Activated T-cell treated with anti-CD3 and anti-CD28 coated beads for 4 hours (primary cell): ENCODE measurements around the gene THADA.

ENCODE experiments used
- DNase-seq: peaks from one replicate; pipeline ENCODE4 v3.0.0-alpha.2; 2020

THADA gene

GRCh38 chr2:43435746-43436145 is 160.1 kb downstream of the THADA start:
- DNase-seq, result no peak

GRCh38 chr2:43430489-43430888 is 165.3 kb downstream of the THADA start:
- no peak for DNase-seq

- DNase-seq, result no peak
Measured at GRCh38 chr2:43429369-43429768, 166.5 kb downstream of the THADA start.

- no peak for DNase-seq
Measured at GRCh38 chr2:43427032-43427424, 168.8 kb downstream of the THADA start.

- peak; percentile 32 for DNase-seq
Measured at GRCh38 chr2:43426305-43427031, 169.4 kb downstream of the THADA start.

GRCh38 chr2:43425659-43426058 is 170.2 kb downstream of the THADA start:
- no peak for DNase-seq

GRCh38 chr2:43424262-43425207 is 171.3 kb downstream of the THADA start:
- no peak for DNase-seq

GRCh38 chr2:43423941-43424261 is 171.9 kb downstream of the THADA start:
- no peak for DNase-seq

GRCh38 chr2:43421194-43421593 is 174.6 kb downstream of the THADA start:
- no peak for DNase-seq

- no peak for DNase-seq
Measured at GRCh38 chr2:43420389-43420801, 175.4 kb downstream of the THADA start.

GRCh38 chr2:43419876-43420275 is 176.0 kb downstream of the THADA start:
- DNase-seq, result no peak

GRCh38 chr2:43419243-43419642 is 176.6 kb downstream of the THADA start:
- no peak for DNase-seq

GRCh38 chr2:43418680-43419079 is 177.2 kb downstream of the THADA start:
- DNase-seq, result no peak

- DNase-seq, result no peak
Measured at GRCh38 chr2:43417300-43417699, 178.5 kb downstream of the THADA start.

- DNase-seq, result no peak
Measured at GRCh38 chr2:43415592-43415991, 180.2 kb downstream of the THADA start.

GRCh38 chr2:43414586-43415135 is 181.2 kb downstream of the THADA start:
- no peak for DNase-seq

- no peak for DNase-seq
Measured at GRCh38 chr2:43414033-43414432, 181.8 kb downstream of the THADA start.

- DNase-seq, result no peak
Measured at GRCh38 chr2:43412114-43412753, 183.6 kb downstream of the THADA start.

- no peak for DNase-seq
Measured at GRCh38 chr2:43410055-43410604, 185.7 kb downstream of the THADA start.

- DNase-seq, result no peak
Measured at GRCh38 chr2:43408407-43409160, 187.3 kb downstream of the THADA start.

- DNase-seq, result no peak
Measured at GRCh38 chr2:43407935-43408334, 187.9 kb downstream of the THADA start.

- no peak for DNase-seq
Measured at GRCh38 chr2:43406651-43407279, 189.1 kb downstream of the THADA start.
